Bone marrow (tissue), 2 donors: ENCODE results near the gene LRRC41.
A peak's percentile ranks its signal among the peaks of the same experiment; 100 is the strongest.
"Not testable (repeated sequence)": the region's sequence is repeated elsewhere in the genome, so short reads cannot be mapped to it uniquely, and the experiment has no call there.

Experiments used
- DNase-seq, 2 donors: peaks; one replicate each; lab custom pipeline; 2025; lab: John Stamatoyannopoulos, UW

LRRC41 gene

GRCh38 chr1:46285730-46286477, 17.5 kb downstream of the LRRC41 start:
- DNase-seq = no peak

GRCh38 chr1:46284597-46285564, 18.5 kb downstream of the LRRC41 start:
- no peak for DNase-seq

GRCh38 chr1:46284058-46284457, 19.4 kb downstream of the LRRC41 start:
- no peak for DNase-seq

- DNase-seq = no peak
These were observed 22.4 kb downstream of the LRRC41 start for GRCh38 chr1:46281021-46281420.

GRCh38 chr1:46280092-46280491, 23.3 kb downstream of the LRRC41 start:
- DNase-seq = no peak

- DNase-seq = no peak
These were observed 24.6 kb downstream of the LRRC41 start for GRCh38 chr1:46278807-46279206.

- no peak for DNase-seq
These were observed 25.6 kb downstream of the LRRC41 start for GRCh38 chr1:46277658-46278373.

- DNase-seq = no peak
These were observed 28.4 kb downstream of the LRRC41 start for GRCh38 chr1:46275030-46275337.

- no peak for DNase-seq
These were observed 29.0 kb downstream of the LRRC41 start for GRCh38 chr1:46274225-46275029.

GRCh38 chr1:46268578-46268977, 34.8 kb downstream of the LRRC41 start:
- DNase-seq = no peak

- no peak for DNase-seq
These were observed 40.3 kb downstream of the LRRC41 start for GRCh38 chr1:46263146-46263545.

GRCh38 chr1:46262508-46262907, 40.9 kb downstream of the LRRC41 start:
- DNase-seq = no peak

- DNase-seq = no peak
These were observed 46.9 kb downstream of the LRRC41 start for GRCh38 chr1:46256523-46256922.

GRCh38 chr1:46254668-46255067, 48.7 kb downstream of the LRRC41 start:
- no peak for DNase-seq

GRCh38 chr1:46248122-46248920, 55.1 kb downstream of the LRRC41 start:
- no peak for DNase-seq

- DNase-seq = peak; percentile 88 to 98
These were observed 55.8 kb downstream of the LRRC41 start, which contains the start of gene RAD54L for GRCh38 chr1:46247436-46248121. Gene RAD54L (plus strand): TSS chr1:46247763. CDS start chr1:46248406, 643 bp downstream.

- peak in 1 of 2 donors; percentile 48 for DNase-seq
These were observed 56.6 kb downstream of the LRRC41 start for GRCh38 chr1:46246548-46247435.

- not testable (repeated sequence) for DNase-seq
These were observed 57.3 kb downstream of the LRRC41 start for GRCh38 chr1:46246136-46246535.
